ENCODE results near the gene QSER1.

Gene QSER1

DNA sequence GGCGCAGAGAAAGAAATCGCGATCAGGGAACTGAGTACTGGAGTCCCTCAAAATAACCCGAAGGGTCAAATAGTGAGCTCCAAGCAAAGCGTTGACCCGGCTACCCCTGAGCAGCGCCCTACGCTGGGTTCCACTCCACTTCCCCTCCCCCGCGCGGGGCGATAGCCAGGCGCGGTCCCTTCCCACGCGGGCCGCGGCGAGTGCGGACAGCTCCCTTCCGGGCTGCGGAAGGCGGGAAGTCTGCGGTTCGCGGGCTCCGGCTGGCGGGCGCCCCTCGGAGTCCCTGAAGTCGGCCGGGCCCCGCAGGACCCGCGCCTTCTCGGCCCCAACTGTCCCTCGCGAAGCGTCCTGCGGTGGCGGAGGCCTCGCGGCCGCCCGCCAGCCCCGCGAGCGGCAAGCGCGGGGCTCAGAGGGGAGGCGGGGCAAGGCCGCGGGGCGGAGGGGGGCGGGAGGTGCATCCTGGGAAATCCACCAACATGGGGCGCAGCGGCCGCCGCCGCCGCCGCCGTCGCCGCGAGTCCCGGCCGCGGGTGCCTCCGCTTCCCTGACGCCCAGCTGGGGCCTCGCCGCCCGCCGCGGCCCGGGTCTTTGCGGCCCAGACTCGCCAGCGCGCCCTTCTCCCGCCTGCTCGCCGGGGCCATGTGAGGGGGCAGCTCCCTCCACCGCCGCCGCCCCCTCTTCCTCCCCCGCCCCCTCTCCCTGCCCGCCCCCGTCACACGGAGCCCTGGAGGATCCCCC is at the start of gene QSER1:
QSER1 (plus strand) TSS at position 457 of the 738 bp plus-strand sequence. CDS start 315 bp downstream, outside the sequence.
- H3K79me2 ChIP-seq (ENCODE audit: control insufficient read depth, low read length), result peaks cover 46% of the 10 kb centered on the region
- peaks cover 11% of the 10 kb centered on the region; the same call in 1 of the 2 replicates for H4K20me1 ChIP-seq (ENCODE audit: control insufficient read depth, insufficient read depth, low read depth, low read length)
- H3K4me2 ChIP-seq (ENCODE audit: low read length), result peak within 1 kb of the TSS; percentile 81
- H3K9me2 ChIP-seq (replicated peaks; ENCODE audit: control insufficient read depth, low read length), result no peaks in the 10 kb centered on the region
- peaks cover 33% of the 10 kb centered on the region for H3K36me3 ChIP-seq (ENCODE audit: control insufficient read depth, low read length)
- TF ChIP-seq CTCF (IDR thresholded peaks at IDR 0.05; ENCODE audit: low read depth, low read length, poor library complexity, severe bottlenecking) (no peak), EZH2phosphoT487 (IDR thresholded peaks at IDR 0.05; ENCODE audit: borderline replicate concordance, low read length) (no peak)
- 0 out of 2 replicates have a peak, but pooled peaks cover 2% of the 10 kb centered on the region for H3F3A ChIP-seq (ENCODE audit: control insufficient read depth, insufficient read depth)
- H3K4me3 ChIP-seq (ENCODE audit: low read length), result peak within 1 kb of the TSS; percentile 91
- H3K9me3 ChIP-seq (ENCODE audit: control insufficient read depth, insufficient read depth, low read length), result no peaks in the 10 kb centered on the region
- H3K27me3 ChIP-seq (ENCODE audit: control insufficient read depth, low read length), result no peaks in the 10 kb centered on the region
- peak within 1 kb of the TSS; percentile 82 for H3K27ac ChIP-seq (ENCODE audit: low read depth, low read length)
- peaks cover 30% of the 10 kb centered on the region for H3K4me1 ChIP-seq (ENCODE audit: control insufficient read depth, low read length)

GRCh38 chr11:32843544-32843943 is 49.1 kb upstream of the QSER1 start:
- Histone ChIP-seq H3K4me1 (ENCODE audit: control insufficient read depth, low read length) (0 out of 2 replicates have a peak, but pooled peaks cover 5% of the 10 kb centered on the region), H3K9me3 (ENCODE audit: control insufficient read depth, insufficient read depth, low read length) (no peaks in the 10 kb centered on the region), H3K4me2 (ENCODE audit: low read length) (no peak overlapping the region), H3F3A (ENCODE audit: control insufficient read depth, insufficient read depth) (no peaks in the 10 kb centered on the region), H3K36me3 (ENCODE audit: control insufficient read depth, low read length) (no peaks in the 10 kb centered on the region), H3K27me3 (ENCODE audit: control insufficient read depth, low read length) (no peaks in the 10 kb centered on the region), H3K4me3 (ENCODE audit: low read length) (no peak overlapping the region), H4K20me1 (ENCODE audit: control insufficient read depth, insufficient read depth, low read depth, low read length) (no peaks in the 10 kb centered on the region), H3K79me2 (ENCODE audit: control insufficient read depth, low read length) (no peaks in the 10 kb centered on the region), H3K9me2 (replicated peaks; ENCODE audit: control insufficient read depth, low read length) (no peaks in the 10 kb centered on the region), H3K27ac (ENCODE audit: low read depth, low read length) (no peak overlapping the region)
- TF ChIP-seq CTCF (IDR thresholded peaks at IDR 0.05; ENCODE audit: low read depth, low read length, poor library complexity, severe bottlenecking) (no peak), EZH2phosphoT487 (IDR thresholded peaks at IDR 0.05; ENCODE audit: borderline replicate concordance, low read length) (no peak)

DNA sequence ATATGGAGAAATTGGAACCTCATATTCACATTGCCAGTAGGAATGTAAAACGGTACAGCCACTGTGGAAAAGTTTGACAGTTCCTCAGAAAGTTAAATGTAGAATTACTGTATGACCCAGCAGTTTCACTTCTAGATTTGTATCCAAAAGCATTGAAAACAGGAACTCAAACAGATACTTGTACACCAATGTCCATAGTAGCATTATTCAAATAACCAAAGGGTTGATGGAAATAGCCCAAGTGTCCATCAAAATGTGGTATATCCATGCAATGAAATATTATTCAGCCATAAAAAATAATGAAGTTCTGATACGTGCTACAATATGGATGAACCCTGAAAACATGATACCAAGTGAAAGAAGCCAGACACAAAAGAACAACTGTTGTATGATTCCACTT is 45.1 kb upstream of the QSER1 start:
- Histone ChIP-seq H3K9me3 (ENCODE audit: control insufficient read depth, insufficient read depth, low read length) (no peaks in the 10 kb centered on the region), H3K27ac (ENCODE audit: low read depth, low read length) (no peak overlapping the region), H3K9me2 (replicated peaks; ENCODE audit: control insufficient read depth, low read length) (no peaks in the 10 kb centered on the region), H3K27me3 (ENCODE audit: control insufficient read depth, low read length) (no peaks in the 10 kb centered on the region), H3F3A (ENCODE audit: control insufficient read depth, insufficient read depth) (no peaks in the 10 kb centered on the region), H3K79me2 (ENCODE audit: control insufficient read depth, low read length) (no peaks in the 10 kb centered on the region), H3K36me3 (ENCODE audit: control insufficient read depth, low read length) (no peaks in the 10 kb centered on the region), H4K20me1 (ENCODE audit: control insufficient read depth, insufficient read depth, low read depth, low read length) (no peaks in the 10 kb centered on the region), H3K4me3 (ENCODE audit: low read length) (no peak overlapping the region), H3K4me1 (ENCODE audit: control insufficient read depth, low read length) (peaks cover 10% of the 10 kb centered on the region; the same call in 1 of the 2 replicates), H3K4me2 (ENCODE audit: low read length) (no peak overlapping the region)
- TF ChIP-seq EZH2phosphoT487 (IDR thresholded peaks at IDR 0.05; ENCODE audit: borderline replicate concordance, low read length), result no peak
- no peak for TF ChIP-seq CTCF (IDR thresholded peaks at IDR 0.05; ENCODE audit: low read depth, low read length, poor library complexity, severe bottlenecking)
